K562 (cell line): ENCODE results near the gene ZNF408.

Source experiments
- BRCA1 ChIP-seq, 2 experiments: fragments of 450-650 bp in 1 of 2; sonication (generic) in 1 of 2; formaldehyde crosslinking in 1 of 2; IDR thresholded peaks; 2 replicates each; pipeline versions ENCODE4 v1.5.0 to v1.6.1; 2017 to 2020; ENCODE audit warnings: mild to moderate bottlenecking in 1 of 2, missing genetic modification reagents in 1 of 2
- CTCF ChIP-seq, 3 experiments: IDR thresholded peaks in 2 of 3; conservative IDR thresholded peaks in 1 of 3; 2 replicates each; pipeline ENCODE4 v1.5.1; 2011 to 2012; ENCODE audit warnings: low read length in 3 of 3, mild to moderate bottlenecking in 3 of 3, control low read depth in 2 of 3, improper control_type of control experiment in 1 of 3, inconsistent platforms in 1 of 3, low read depth in 1 of 3, mixed read lengths in 1 of 3, moderate library complexity in 1 of 3; ENCODE audit not compliant: insufficient read depth in 2 of 3
- FOS ChIP-seq: IDR thresholded peaks from 3 replicates; pipeline ENCODE4 v1.6.1; 2011; ENCODE audit not compliant: insufficient read length; ENCODE audit errors: extremely low read depth
- JUND ChIP-seq, 2 experiments: IDR thresholded peaks; 2 replicates in 1 of 2; 3 replicates in 1 of 2; pipeline ENCODE4 v1.6.1; 2011; ENCODE audit warnings: borderline replicate concordance in 2 of 2, low read depth in 2 of 2, low read length in 2 of 2, improper control_type of control experiment in 1 of 2, missing biosample characterization in 1 of 2, missing genetic modification characterization in 1 of 2, missing genetic modification reagents in 1 of 2
- MAX ChIP-seq: sonication (generic); formaldehyde crosslinking; IDR thresholded peaks from 2 replicates; pipeline ENCODE4 v1.9.0; 2022; ENCODE audit warnings: mild to moderate bottlenecking, missing genetic modification reagents
- NCOA1 ChIP-seq: fragments of 450-650 bp; IDR thresholded peaks from 2 replicates; pipeline ENCODE4 v1.6.1; 2016; ENCODE audit warnings: low read depth
- NR2C1 ChIP-seq, 2 experiments: fragments of 450-650 bp; IDR thresholded peaks; 2 replicates each; pipeline ENCODE4 v1.6.1; 2017; ENCODE audit warnings: mild to moderate bottlenecking in 2 of 2, antibody characterized with exemption in 1 of 2, inconsistent platforms in 1 of 2, missing compliant biosample characterization in 1 of 2, missing genetic modification characterization in 1 of 2
- SNAPC5 ChIP-seq: fragments of 250-450 bp; sonication (Bioruptor Pico); IDR thresholded peaks from 2 replicates; pipeline ENCODE4 v1.8.0; 2021; ENCODE audit warnings: moderate library complexity, mild to moderate bottlenecking, inconsistent platforms
- SRF ChIP-seq, 2 experiments: fragments of 250-450, 450-650 bp in 1 of 2; sonication (Bioruptor Pico) in 1 of 2; sonication (generic) in 1 of 2; formaldehyde crosslinking; IDR thresholded peaks; 2 replicates each; pipeline versions ENCODE4 v1.5.0 to v1.5.1; 2020 to 2022; ENCODE audit warnings: mild to moderate bottlenecking in 1 of 2, missing genetic modification reagents in 1 of 2
- TAF1 ChIP-seq: IDR thresholded peaks from 2 replicates; pipeline ENCODE4 v1.6.1; 2011; ENCODE audit warnings: mild to moderate bottlenecking, low read length, moderate library complexity; ENCODE audit not compliant: insufficient read depth, control insufficient read depth, severe bottlenecking; ENCODE audit errors: extremely low read depth
- ZNF12 ChIP-seq: sonication (generic); formaldehyde crosslinking; IDR thresholded peaks from 2 replicates; pipeline ENCODE4 v1.4.0; 2020; ENCODE audit warnings: mild to moderate bottlenecking, missing genetic modification reagents
- ZNF124 ChIP-seq: sonication (generic); formaldehyde crosslinking; IDR thresholded peaks from 2 replicates; pipeline ENCODE4 v1.8.1; 2022; ENCODE audit warnings: missing genetic modification reagents
- ZNF197 ChIP-seq: fragments of 200-800 bp; sonication (Bioruptor generic); IDR thresholded peaks from 2 replicates; pipeline ENCODE4 v1.6.1; 2016; ENCODE audit warnings: low read depth, missing genetic modification characterization, missing compliant biosample characterization
- ZNF224 ChIP-seq: sonication (generic); formaldehyde crosslinking; IDR thresholded peaks from 2 replicates; pipeline ENCODE4 v1.8.0; 2022; ENCODE audit warnings: mild to moderate bottlenecking, missing genetic modification reagents

- TF ChIP-seq CTCF (IDR thresholded peaks at IDR 0.05 in 2 of 3, conservative IDR thresholded peaks at IDR 0.05 in 1 of 3; ENCODE audit: insufficient read depth in 2 of 3, low read depth in 1 of 3, low read length in 3 of 3), result no peak
- no peak for TF ChIP-seq ZNF12
- no peak for TF ChIP-seq NCOA1
- TF ChIP-seq JUND (IDR thresholded peaks at IDR 0.05; ENCODE audit: borderline replicate concordance, low read depth, low read length), result no peak
- TF ChIP-seq JUND (tag; IDR thresholded peaks at IDR 0.05; ENCODE audit: borderline replicate concordance, low read depth, low read length), result no peak
- TF ChIP-seq NR2C1 (IDR thresholded peaks at IDR 0.05), result no peak
- no peak for TF ChIP-seq NR2C1 (tag; IDR thresholded peaks at IDR 0.05)
- no peak for TF ChIP-seq ZNF197 (CRISPR knock-in tag)
- no peak for TF ChIP-seq FOS
- no peak for TF ChIP-seq SRF (CRISPR knock-in tag; IDR thresholded peaks at IDR 0.05)
- TF ChIP-seq ZNF224 (CRISPR knock-in tag), result no peak
- TF ChIP-seq TAF1, result no peak
- TF ChIP-seq MAX (CRISPR knock-in tag), result no peak
- TF ChIP-seq ZNF124, result no peak
- no peak for TF ChIP-seq BRCA1 (IDR thresholded peaks at IDR 0.05)
- TF ChIP-seq BRCA1 (CRISPR knock-in tag; IDR thresholded peaks at IDR 0.05), result no peak
- no peak for TF ChIP-seq SNAPC5 (CRISPR knock-in tag)
Measured at GRCh38 chr11:46728659-46729040, 27.8 kb downstream of the ZNF408 start.
